Activated CD8-positive, alpha-beta T cell treated with anti-CD3 and anti-CD28 coated beads for 36 hours (primary cell): ENCODE measurements around the gene VDAC1. TPM values are rescaled to one million over a fixed set of nuclear protein-coding genes. Genes with fewer than 3 reads are reported as not detected.
"Not testable (repeated sequence)": the region's sequence is repeated elsewhere in the genome, so short reads cannot be mapped to it uniquely, and the experiment has no call there.

Source experiments
- ATAC-seq: fragments of 200-7000 bp; cut with Tn5 transposase; one replicate; pipeline ENCODE4 v1.10.0; 2021; ENCODE audit warnings: mild to moderate bottlenecking, moderate library complexity
- CTCF ChIA-PET: fragments of 350-600 bp; sonication (Branson Sonifier 250); formaldehyde crosslinking; loops from one replicate; lab custom pipeline; 2021; ENCODE audit warnings: antibody characterized with exemption; lab: Charles Lee
- POLR2A ChIA-PET: fragments of 350-600 bp; sonication (Branson Sonifier 250); formaldehyde crosslinking; loops from one replicate; lab custom pipeline; 2021; ENCODE audit warnings: antibody characterized with exemption; lab: Charles Lee
- DNase-seq: peaks from one replicate; pipeline ENCODE4 v3.0.0-alpha.2; 2020
- H3K27ac Mint-ChIP-seq: one replicate; pipeline ENCODE4 v1.8.0; 2021; ENCODE audit warnings: mild to moderate bottlenecking, mixed read lengths
- H3K27me3 Mint-ChIP-seq: one replicate; pipeline ENCODE4 v1.8.0; 2021; ENCODE audit warnings: mixed read lengths
- H3K36me3 Mint-ChIP-seq: one replicate; pipeline ENCODE4 v1.8.0; 2021; ENCODE audit warnings: low read depth, mixed read lengths
- H3K4me1 Mint-ChIP-seq: one replicate; pipeline ENCODE4 v1.8.0; 2021; ENCODE audit warnings: low read depth, mixed read lengths
- H3K4me3 Mint-ChIP-seq: one replicate; pipeline ENCODE4 v1.8.0; 2021; ENCODE audit warnings: mild to moderate bottlenecking, moderate library complexity, mixed read lengths
- H3K9me3 Mint-ChIP-seq: one replicate; pipeline ENCODE4 v1.8.0; 2021; ENCODE audit warnings: mixed read lengths
- CTCF ChIP-seq: fragments of 200-600 bp; IDR thresholded peaks from one replicate; pipeline ENCODE4 v1.8.0; 2022; ENCODE audit warnings: antibody characterized with exemption, mild to moderate bottlenecking
- intact Hi-C: fragments of 100-400 bp; cut with micrococcal nuclease; formaldehyde crosslinking; loops from one replicate; pipeline ENCODE4 v1.10.0; 2022
- total RNA-seq, 2 experiments: library from RNA; stranded (reverse); gene quantifications; one replicate each; pipeline ENCODE4 v1.2.3, GENCODE V29; 2021

The VDAC1 gene
- total RNA-seq, 2 experiments from 2014 or later: 481 to 484 TPM

GRCh38 chr5:133977858-133978257 lies 26.9 kb downstream of the VDAC1 start:
- intact Hi-C loops: no loop called here
- Mint-ChIP-seq H3K36me3 (peaks cover 62% of the 10 kb centered on the region), H3K4me3 (no peak overlapping the region), H3K9me3 (no peaks in the 10 kb centered on the region), H3K27ac (peak overlapping the region; percentile 43), H3K4me1 (peaks cover 16% of the 10 kb centered on the region), H3K27me3 (no peaks in the 10 kb centered on the region)
- ChIA-PET CTCF (interaction anchor here (0.8 to 3.3 kb wide), 5 partner anchors 8 to 185 kb away, joined by 3 to 20 read pairs (median 3); partner anchors contain the start of gene C5orf15), POLR2A (no interaction called here)
- ATAC-seq (no peak), DNase-seq (no peak)
- TF ChIP-seq CTCF: no peak

DNA sequence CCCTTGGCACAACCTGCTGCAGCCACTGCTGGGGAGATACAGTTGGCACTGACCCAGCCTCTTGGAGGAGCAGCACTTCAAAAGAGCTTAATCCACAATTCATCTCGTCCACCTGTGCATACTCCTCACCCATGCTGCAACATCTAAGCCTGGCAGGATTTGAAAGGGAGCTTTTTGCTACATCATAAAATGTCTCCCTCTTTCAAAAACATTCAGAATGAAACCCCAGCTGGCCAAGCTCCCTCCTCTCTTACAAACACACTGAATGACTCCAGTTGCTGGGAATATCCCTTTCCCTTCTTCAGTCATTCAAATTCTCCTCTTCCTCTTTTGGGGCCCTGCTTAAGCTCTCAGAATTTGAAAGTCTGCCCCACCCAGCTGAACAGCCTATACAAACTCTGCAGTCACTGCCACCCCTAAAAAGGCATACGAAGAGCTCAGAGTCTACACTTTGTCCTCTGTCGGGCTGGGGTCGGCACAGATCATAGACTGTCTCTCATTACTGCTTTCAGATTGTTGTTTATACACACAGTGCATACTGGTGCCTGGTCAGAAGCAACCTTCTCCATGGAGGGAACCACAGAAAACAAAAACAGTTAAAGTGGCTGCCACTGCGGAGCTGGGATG lies 27.5 kb downstream of the VDAC1 start:
- peaks cover 16% of the 10 kb centered on the region for H3K4me1 Mint-ChIP-seq
- H3K36me3 Mint-ChIP-seq: peaks cover 61% of the 10 kb centered on the region
- H3K9me3 Mint-ChIP-seq: no peaks in the 10 kb centered on the region
- peak; percentile 13 for ATAC-seq
- ChIA-PET CTCF (interaction anchor here (0.8 to 3.3 kb wide), 5 partner anchors 8 to 184 kb away, joined by 3 to 20 read pairs (median 3); partner anchors contain the start of gene C5orf15), POLR2A (no interaction called here)
- TF ChIP-seq CTCF: no peak
- DNase-seq: no peak
- no peak overlapping the region for H3K4me3 Mint-ChIP-seq
- intact Hi-C loops: no loop called here
- peak overlapping the region; percentile 43 for H3K27ac Mint-ChIP-seq
- no peaks in the 10 kb centered on the region for H3K27me3 Mint-ChIP-seq

DNA sequence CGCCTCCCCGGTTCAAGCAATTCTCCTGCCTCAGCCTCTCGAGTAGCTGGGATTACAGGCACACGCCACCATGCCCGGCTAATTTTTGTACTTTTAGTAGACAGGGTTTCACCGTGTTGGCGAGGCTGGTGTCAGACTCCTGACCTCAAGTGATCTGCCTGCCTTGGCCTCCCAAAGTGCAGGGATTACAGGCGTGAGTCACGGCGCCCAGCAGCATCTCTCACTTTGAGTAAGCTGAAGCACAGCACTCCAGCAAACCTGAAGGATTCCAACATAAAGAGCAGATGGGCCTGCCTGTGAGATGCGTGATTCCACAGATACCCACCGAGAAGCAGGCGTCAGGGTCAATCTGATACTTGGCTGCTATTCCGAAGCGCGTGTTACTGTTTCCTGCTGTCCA lies 29.2 kb downstream of the VDAC1 start:
- CTCF ChIA-PET, H3K27ac Mint-ChIP-seq, intact Hi-C loops, H3K27me3 Mint-ChIP-seq, H3K9me3 Mint-ChIP-seq, ATAC-seq, POLR2A ChIA-PET, DNase-seq, H3K4me3 Mint-ChIP-seq: not testable (repeated sequence)
- H3K4me1 Mint-ChIP-seq: peaks cover 12% of the 10 kb centered on the region
- H3K36me3 Mint-ChIP-seq: peaks cover 58% of the 10 kb centered on the region

GRCh38 chr5:133974142-133974541 lies 30.6 kb downstream of the VDAC1 start:
- Mint-ChIP-seq H3K4me1 (peaks cover 22% of the 10 kb centered on the region), H3K9me3 (no peaks in the 10 kb centered on the region), H3K27me3 (no peaks in the 10 kb centered on the region), H3K36me3 (peaks cover 55% of the 10 kb centered on the region), H3K27ac (no peak overlapping the region), H3K4me3 (no peak overlapping the region)
- ChIA-PET POLR2A (interaction anchor here (1.2 kb wide), 1 partner anchor 9 kb away, joined by 3 read pairs; no protein-coding TSS in a partner anchor), CTCF (no interaction called here)
- ATAC-seq (no peak), DNase-seq (no peak)
- intact Hi-C loops: no loop called here
- TF ChIP-seq CTCF: no peak

- ChIA-PET POLR2A (interaction anchor here (0.5 to 3.0 kb wide), 3 partner anchors 9 to 40 kb away, joined by 3 to 20 read pairs (median 8); partner anchors contain the start of gene VDAC1), CTCF (interaction anchor here (1.1 to 3.1 kb wide), 4 partner anchors 8 to 298 kb away, joined by 3 to 20 read pairs (median 4); no protein-coding TSS in a partner anchor)
- H3K9me3 Mint-ChIP-seq: no peaks in the 10 kb centered on the region
- H3K36me3 Mint-ChIP-seq: peaks cover 45% of the 10 kb centered on the region
- H3K4me3 Mint-ChIP-seq: peak overlapping the region; percentile 98
- peaks cover 35% of the 10 kb centered on the region for H3K4me1 Mint-ChIP-seq
- DNase-seq (no peak), ATAC-seq (no peak)
- H3K27ac Mint-ChIP-seq: peak overlapping the region; percentile 95
- intact Hi-C loops: no loop called here
- no peaks in the 10 kb centered on the region for H3K27me3 Mint-ChIP-seq
- no peak for TF ChIP-seq CTCF
These were observed 34.4 kb downstream of the VDAC1 start for GRCh38 chr5:133970325-133970909.
